Embryonic facial prominence (tissue), 1 donor: ENCODE data around the gene LRRC49.
A peak's percentile ranks its signal among the peaks of the same experiment; 100 is the strongest.
"Not testable (repeated sequence)": the region's sequence is repeated elsewhere in the genome, so short reads cannot be mapped to it uniquely, and the experiment has no call there.

Experiments
- DNase-seq: peaks from one replicate; pipeline ENCODE4 v3.0.0-alpha.2; 2016; ENCODE audit errors: extremely low spot score

The LRRC49 gene

GRCh38 chr15:70892002-70892911 is at the start of gene LRRC49, which contains the start of gene THAP10:
Gene LRRC49 (plus strand): TSS chr15:70892826. CDS start chr15:70892895, 69 bp downstream.
Gene THAP10 (minus strand): TSS chr15:70892433. CDS start chr15:70892272, 161 bp downstream.
- peak; percentile 83 for DNase-seq

- no peak for DNase-seq
These were observed 46.8 kb upstream of the LRRC49 start for GRCh38 chr15:70845602-70846360.

- DNase-seq = no peak
These were observed 40.7 kb upstream of the LRRC49 start for GRCh38 chr15:70851889-70852288.

GRCh38 chr15:70852501-70853317 is 39.9 kb upstream of the LRRC49 start:
- DNase-seq = no peak

GRCh38 chr15:70853318-70853972 is 39.2 kb upstream of the LRRC49 start:
- no peak for DNase-seq

- DNase-seq = no peak
These were observed 38.5 kb upstream of the LRRC49 start, which contains the start of gene LARP6 for GRCh38 chr15:70853973-70854665. Gene LARP6 (minus strand): TSS chr15:70854157. CDS start chr15:70854088, 69 bp downstream.

- no peak for DNase-seq
These were observed 38.0 kb upstream of the LRRC49 start for GRCh38 chr15:70854666-70854976.

- no peak for DNase-seq
These were observed 36.9 kb upstream of the LRRC49 start for GRCh38 chr15:70855764-70856163.

GRCh38 chr15:70856177-70856883 is 36.3 kb upstream of the LRRC49 start:
- peak; percentile 46 for DNase-seq

GRCh38 chr15:70856884-70857561 is 35.6 kb upstream of the LRRC49 start:
- DNase-seq = peak; percentile 59

- no peak for DNase-seq
These were observed 34.9 kb upstream of the LRRC49 start for GRCh38 chr15:70857562-70858285.

GRCh38 chr15:70858614-70859321 is 33.9 kb upstream of the LRRC49 start:
- not testable (repeated sequence) for DNase-seq

- DNase-seq = no peak
These were observed 33.2 kb upstream of the LRRC49 start for GRCh38 chr15:70859322-70859908.

- no peak for DNase-seq
These were observed 32.6 kb upstream of the LRRC49 start for GRCh38 chr15:70859998-70860397.

- no peak for DNase-seq
These were observed 29.0 kb upstream of the LRRC49 start for GRCh38 chr15:70863450-70864218.

GRCh38 chr15:70866982-70867641 is 25.5 kb upstream of the LRRC49 start:
- DNase-seq = no peak
